ENCODE results near the gene PARP12. TPM values are rescaled to one million over a fixed set of nuclear protein-coding genes. Genes with fewer than 3 reads are reported as not detected.

Gene PARP12
- total and polyA plus RNA-seq, 10 donors, result 26.9 to 101 (median 67.2) TPM

GRCh38 chr7:140048138-140048537, 14.6 kb downstream of the PARP12 start:
- WGBS, 5 donors, result 93 to 100% (median 97%) methylated on average over 4 of the region's 4 CpGs
- Histone ChIP-seq H3K36me3 (peaks cover 0 to 93% (median 26%) of the 10 kb centered on the region in 6 donors), H3K4me3 (no peak overlapping the region), H3K27ac (peak overlapping the region in 1 of 8 donors; percentile 20), H3K9me3 (no peaks in the 10 kb centered on the region), H3K4me1 (peaks cover 0 to 50% (median 20%) of the 10 kb centered on the region in 6 donors), H3K27me3 (replicated peaks in 1 of 7) (no peaks in the 10 kb centered on the region)
- TF ChIP-seq, protein P1, sequence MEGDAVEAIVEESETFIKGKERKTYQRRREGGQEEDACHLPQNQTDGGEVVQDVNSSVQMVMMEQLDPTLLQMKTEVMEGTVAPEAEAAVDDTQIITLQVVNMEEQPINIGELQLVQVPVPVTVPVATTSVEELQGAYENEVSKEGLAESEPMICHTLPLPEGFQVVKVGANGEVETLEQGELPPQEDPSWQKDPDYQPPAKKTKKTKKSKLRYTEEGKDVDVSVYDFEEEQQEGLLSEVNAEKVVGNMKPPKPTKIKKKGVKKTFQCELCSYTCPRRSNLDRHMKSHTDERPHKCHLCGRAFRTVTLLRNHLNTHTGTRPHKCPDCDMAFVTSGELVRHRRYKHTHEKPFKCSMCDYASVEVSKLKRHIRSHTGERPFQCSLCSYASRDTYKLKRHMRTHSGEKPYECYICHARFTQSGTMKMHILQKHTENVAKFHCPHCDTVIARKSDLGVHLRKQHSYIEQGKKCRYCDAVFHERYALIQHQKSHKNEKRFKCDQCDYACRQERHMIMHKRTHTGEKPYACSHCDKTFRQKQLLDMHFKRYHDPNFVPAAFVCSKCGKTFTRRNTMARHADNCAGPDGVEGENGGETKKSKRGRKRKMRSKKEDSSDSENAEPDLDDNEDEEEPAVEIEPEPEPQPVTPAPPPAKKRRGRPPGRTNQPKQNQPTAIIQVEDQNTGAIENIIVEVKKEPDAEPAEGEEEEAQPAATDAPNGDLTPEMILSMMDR (IDR thresholded peaks at IDR 0.05 in 8 of 11, conservative IDR thresholded peaks at IDR 0.05 in 3 of 11), result no peak
- TF ChIP-seq POLR2AphosphoS5 (IDR thresholded peaks at IDR 0.05), result no peak
- no peak for TF ChIP-seq POLR2A (IDR thresholded peaks at IDR 0.05)
- intact Hi-C loops (cut with DNase I; ENCODE audit: low total_unique reads), result no loop called here
- DNase-seq, result no peak

GRCh38 chr7:140047197-140047596, 15.6 kb downstream of the PARP12 start:
- DNase-seq, result no peak
- Histone ChIP-seq H3K9me3 (no peaks in the 10 kb centered on the region), H3K36me3 (peaks cover 0 to 93% (median 30%) of the 10 kb centered on the region in 6 donors), H3K4me3 (no peak overlapping the region), H3K27me3 (replicated peaks in 1 of 7) (no peaks in the 10 kb centered on the region), H3K4me1 (peaks cover 0 to 41% (median 18%) of the 10 kb centered on the region in 6 donors), H3K27ac (no peak overlapping the region)
- intact Hi-C loops (cut with DNase I; ENCODE audit: low total_unique reads), result no loop called here
- WGBS, 5 donors, result 96 to 99% (median 97%) methylated on average over 3 of the region's 3 CpGs
- TF ChIP-seq POLR2A (IDR thresholded peaks at IDR 0.05) (no peak), POLR2AphosphoS5 (IDR thresholded peaks at IDR 0.05) (no peak)
- TF ChIP-seq, protein P1 (IDR thresholded peaks at IDR 0.05 in 8 of 11, conservative IDR thresholded peaks at IDR 0.05 in 3 of 11), result no peak

DNA sequence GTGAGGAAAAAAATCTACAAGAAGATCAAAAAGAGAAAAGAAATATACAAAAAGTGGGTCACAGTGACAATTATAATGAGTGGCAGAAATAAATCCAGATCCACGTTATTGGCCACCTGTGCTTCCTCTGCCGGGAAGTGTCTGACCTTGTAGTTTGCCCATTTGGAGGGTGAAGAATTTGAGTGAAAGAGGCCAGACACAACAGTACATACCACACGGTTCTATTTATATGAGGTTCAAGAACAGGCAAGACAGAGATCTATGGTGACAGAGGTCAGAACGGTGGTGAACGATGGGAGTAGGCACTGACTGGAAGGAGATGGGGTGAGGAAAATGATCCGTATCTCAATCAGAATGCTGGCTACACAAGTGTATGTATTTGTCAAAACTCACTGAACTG, 17.1 kb downstream of the PARP12 start:
- TF ChIP-seq, protein P1 (IDR thresholded peaks at IDR 0.05 in 8 of 11, conservative IDR thresholded peaks at IDR 0.05 in 3 of 11), result no peak
- no peak for TF ChIP-seq POLR2AphosphoS5 (IDR thresholded peaks at IDR 0.05)
- no peak for TF ChIP-seq POLR2A (IDR thresholded peaks at IDR 0.05)
- WGBS, 5 donors, result 65 to 82% (median 72%) methylated on average over 6 of the region's 6 CpGs
- Histone ChIP-seq H3K9me3 (no peaks in the 10 kb centered on the region), H3K4me3 (no peak overlapping the region), H3K27me3 (replicated peaks in 1 of 7) (no peaks in the 10 kb centered on the region), H3K4me1 (peaks cover 0 to 33% (median 18%) of the 10 kb centered on the region in 6 donors), H3K36me3 (peaks cover 3 to 93% (median 41%) of the 10 kb centered on the region in 6 donors), H3K27ac (peak overlapping the region in 1 of 8 donors; percentile 5)
- intact Hi-C loops (cut with DNase I; ENCODE audit: low total_unique reads), result no loop called here
- DNase-seq, result no peak

GRCh38 chr7:140044251-140044650, 18.5 kb downstream of the PARP12 start:
- H3K4me3 ChIP-seq, result no peak overlapping the region
- DNase-seq, result no peak
- H3K9me3 ChIP-seq, result no peaks in the 10 kb centered on the region
- H3K36me3 ChIP-seq, result peaks cover 3 to 95% (median 53%) of the 10 kb centered on the region in 6 donors
- no peaks in the 10 kb centered on the region for H3K27me3 ChIP-seq (replicated peaks in 1 of 7)
- H3K27ac ChIP-seq, result no peak overlapping the region
- TF ChIP-seq POLR2AphosphoS5 (IDR thresholded peaks at IDR 0.05) (no peak), POLR2A (IDR thresholded peaks at IDR 0.05) (no peak)
- TF ChIP-seq, protein P1 (IDR thresholded peaks at IDR 0.05 in 8 of 11, conservative IDR thresholded peaks at IDR 0.05 in 3 of 11), result no peak
- 94 to 98% (median 95%) methylated on average over 6 of the region's 6 CpGs for WGBS, 5 donors
- intact Hi-C loops (cut with DNase I; ENCODE audit: low total_unique reads), result no loop called here
- peaks cover 0 to 23% (median 13%) of the 10 kb centered on the region in 6 donors for H3K4me1 ChIP-seq
